PC-9 (cell line): ENCODE data around the gene DOCK4.

Source experiments
- EZH2 ChIP-seq: fragments of 200-600 bp; sonication (generic); IDR thresholded peaks from 2 replicates; pipeline ENCODE4 v1.8.0; 2017; ENCODE audit warnings: antibody characterized with exemption, low read depth
- TF ChIP-seq, protein P1 (sequence below): fragments of 200-600 bp; sonication (generic); conservative IDR thresholded peaks from 2 replicates; pipeline ENCODE4 v1.6.1; 2017; ENCODE audit warnings: mixed run types, antibody characterized with exemption, mild to moderate bottlenecking, moderate library complexity

- TF ChIP-seq EZH2, result no peak
- TF ChIP-seq, protein P1, sequence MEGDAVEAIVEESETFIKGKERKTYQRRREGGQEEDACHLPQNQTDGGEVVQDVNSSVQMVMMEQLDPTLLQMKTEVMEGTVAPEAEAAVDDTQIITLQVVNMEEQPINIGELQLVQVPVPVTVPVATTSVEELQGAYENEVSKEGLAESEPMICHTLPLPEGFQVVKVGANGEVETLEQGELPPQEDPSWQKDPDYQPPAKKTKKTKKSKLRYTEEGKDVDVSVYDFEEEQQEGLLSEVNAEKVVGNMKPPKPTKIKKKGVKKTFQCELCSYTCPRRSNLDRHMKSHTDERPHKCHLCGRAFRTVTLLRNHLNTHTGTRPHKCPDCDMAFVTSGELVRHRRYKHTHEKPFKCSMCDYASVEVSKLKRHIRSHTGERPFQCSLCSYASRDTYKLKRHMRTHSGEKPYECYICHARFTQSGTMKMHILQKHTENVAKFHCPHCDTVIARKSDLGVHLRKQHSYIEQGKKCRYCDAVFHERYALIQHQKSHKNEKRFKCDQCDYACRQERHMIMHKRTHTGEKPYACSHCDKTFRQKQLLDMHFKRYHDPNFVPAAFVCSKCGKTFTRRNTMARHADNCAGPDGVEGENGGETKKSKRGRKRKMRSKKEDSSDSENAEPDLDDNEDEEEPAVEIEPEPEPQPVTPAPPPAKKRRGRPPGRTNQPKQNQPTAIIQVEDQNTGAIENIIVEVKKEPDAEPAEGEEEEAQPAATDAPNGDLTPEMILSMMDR, result no peak
Measured at GRCh38 chr7:112071856-112072255, 134.3 kb downstream of the DOCK4 start.
